Mesodermal cell (in vitro differentiated cells): ENCODE data around the gene TRIM60.
"Not testable (repeated sequence)": the region's sequence is repeated elsewhere in the genome, so short reads cannot be mapped to it uniquely, and the experiment has no call there.

Experiments
- H3K27ac ChIP-seq: 2 replicates; pipeline ENCODE4 v1.7.0; 2013; ENCODE audit warnings: mild to moderate bottlenecking, low read depth, low read length, moderate library complexity; ENCODE audit not compliant: severe bottlenecking
- H3K36me3 ChIP-seq: 2 replicates; pipeline ENCODE4 v1.7.1; 2013; ENCODE audit warnings: mild to moderate bottlenecking, low read length, moderate library complexity; ENCODE audit not compliant: control insufficient read depth, insufficient read depth
- H3K4me1 ChIP-seq: one replicate; pipeline ENCODE4 v1.7.1; 2013; ENCODE audit warnings: mild to moderate bottlenecking, low read length; ENCODE audit not compliant: insufficient read depth, control insufficient read depth, poor library complexity, severe bottlenecking
- H3K4me3 ChIP-seq: 2 replicates; pipeline ENCODE4 v1.7.0; 2013; ENCODE audit warnings: low read length, control low read depth, mild to moderate bottlenecking; ENCODE audit not compliant: insufficient read depth, poor library complexity, severe bottlenecking; ENCODE audit errors: extremely low read depth
- H3K9me3 ChIP-seq: 2 replicates; pipeline ENCODE4 v1.7.1; 2013; ENCODE audit warnings: mild to moderate bottlenecking, low read length, moderate library complexity; ENCODE audit not compliant: control insufficient read depth
- WGBS, 2 experiments: methylation state at CpG; one replicate each; pipeline ENCODE4 v1.1.5; 2013; ENCODE audit warnings: missing lambda C conversion rate in 2 of 2; ENCODE audit not compliant: insufficient coverage in 2 of 2; 5-methylcytosine and 5-hydroxymethylcytosine counted together

The TRIM60 gene

GRCh38 chr4:165053645-165054044 lies 21.8 kb downstream of the TRIM60 start, which contains the start of gene TRIM75:
TRIM75 (plus strand) TSS chr4:165053866; CDS start chr4:165059148, 5,282 bp downstream.
- Histone ChIP-seq H3K36me3 (no peaks in the 10 kb centered on the region), H3K27ac (no peak within 1 kb of the TSS), H3K9me3 (no peaks in the 10 kb centered on the region), H3K4me3 (no peak within 1 kb of the TSS), H3K4me1 (no peaks in the 10 kb centered on the region)
- 92% methylated on average over 5 of the region's 6 CpGs; no CpG with 5 or more reads in 1 of the 2 experiments for WGBS, 2 experiments

GRCh38 chr4:165055601-165056000 lies 23.8 kb downstream of the TRIM60 start:
- WGBS, 2 experiments, result 92 to 96% methylated on average over 5 to 8 of the region's 9 CpGs

GRCh38 chr4:165058666-165059065 lies 26.9 kb downstream of the TRIM60 start:
- Histone ChIP-seq H3K36me3 (no peaks in the 10 kb centered on the region), H3K4me3 (no peak overlapping the region), H3K27ac (no peak overlapping the region), H3K4me1 (peaks cover 3% of the 10 kb centered on the region), H3K9me3 (no peaks in the 10 kb centered on the region)
- whole genome bisulfite sequencing, 2 experiments, result 67 to 100% methylated on average over 2 of the region's 2 CpGs

More at GRCh38 chr4:165055601-165056000, 23.8 kb downstream of the TRIM60 start:
- H3K4me1 ChIP-seq, result peaks cover 3% of the 10 kb centered on the region
- no peaks in the 10 kb centered on the region for H3K9me3 ChIP-seq
- no peak overlapping the region for H3K4me3 ChIP-seq
- no peaks in the 10 kb centered on the region for H3K36me3 ChIP-seq
- H3K27ac ChIP-seq, result no peak overlapping the region

GRCh38 chr4:165059386-165059785 lies 27.6 kb downstream of the TRIM60 start:
- Histone ChIP-seq H3K9me3 (no peaks in the 10 kb centered on the region), H3K4me3 (no peak overlapping the region), H3K27ac (no peak overlapping the region), H3K4me1 (peaks cover 3% of the 10 kb centered on the region), H3K36me3 (no peaks in the 10 kb centered on the region)
- 94 to 100% methylated on average over 3 of the region's 4 CpGs for WGBS, 2 experiments

GRCh38 chr4:165060938-165061337 lies 29.1 kb downstream of the TRIM60 start:
- H3K9me3 ChIP-seq, result no peaks in the 10 kb centered on the region
- H3K27ac ChIP-seq, result no peak overlapping the region
- no peaks in the 10 kb centered on the region for H3K36me3 ChIP-seq
- WGBS, 2 experiments, result no CpG with 5 or more reads among the region's 1 CpG
- no peak overlapping the region for H3K4me3 ChIP-seq
- H3K4me1 ChIP-seq, result peaks cover 3% of the 10 kb centered on the region

GRCh38 chr4:165070560-165070959 lies 38.8 kb downstream of the TRIM60 start:
- Histone ChIP-seq H3K27ac (no peak overlapping the region), H3K4me1 (no peaks in the 10 kb centered on the region), H3K9me3 (no peaks in the 10 kb centered on the region), H3K36me3 (no peaks in the 10 kb centered on the region), H3K4me3 (no peak overlapping the region)
- no CpG with 5 or more reads among the region's 1 CpG for WGBS, 2 experiments

GRCh38 chr4:165073346-165073745 lies 41.5 kb downstream of the TRIM60 start:
- H3K36me3 ChIP-seq, H3K9me3 ChIP-seq, H3K27ac ChIP-seq, H3K4me3 ChIP-seq, H3K4me1 ChIP-seq: not testable (repeated sequence)
- 71 to 86% methylated on average over 6 of the region's 11 CpGs for WGBS, 2 experiments

GRCh38 chr4:165077034-165077578 lies 45.3 kb downstream of the TRIM60 start:
- Histone ChIP-seq H3K9me3 (no peaks in the 10 kb centered on the region), H3K27ac (no peak overlapping the region), H3K4me1 (no peaks in the 10 kb centered on the region), H3K4me3 (no peak overlapping the region), H3K36me3 (peaks cover 9% of the 10 kb centered on the region)
- WGBS, 2 experiments, result 87 to 100% methylated on average over 2 to 3 of the region's 5 CpGs

- WGBS, 2 experiments, result 86 to 90% methylated on average over 3 to 4 of the region's 6 CpGs
- Histone ChIP-seq H3K27ac (no peak overlapping the region), H3K4me3 (no peak overlapping the region), H3K36me3 (peaks cover 9% of the 10 kb centered on the region), H3K9me3 (no peaks in the 10 kb centered on the region), H3K4me1 (no peaks in the 10 kb centered on the region)
Observed at GRCh38 chr4:165079476-165079875, 47.7 kb downstream of the TRIM60 start.

- H3K4me3 ChIP-seq, H3K4me1 ChIP-seq, H3K9me3 ChIP-seq, H3K27ac ChIP-seq: not testable (repeated sequence)
- peaks cover 40% of the 10 kb centered on the region for H3K36me3 ChIP-seq
- WGBS, 2 experiments, result 100% methylated on average over 1 of the region's 7 CpGs; no CpG with 5 or more reads in 1 of the 2 experiments
Observed at GRCh38 chr4:165084787-165085186, 53.0 kb downstream of the TRIM60 start.

- 100% methylated on average over 1 to 2 of the region's 2 CpGs for WGBS, 2 experiments
- peaks cover 40% of the 10 kb centered on the region for H3K36me3 ChIP-seq
- no peaks in the 10 kb centered on the region for H3K9me3 ChIP-seq
- no peak overlapping the region for H3K27ac ChIP-seq
- H3K4me3 ChIP-seq, result no peak overlapping the region
- H3K4me1 ChIP-seq, result no peaks in the 10 kb centered on the region
Observed at GRCh38 chr4:165085946-165086345, 54.1 kb downstream of the TRIM60 start.
